HG03103 (cell line): Measurements from ENCODE around the gene FAT2.
"Not testable (repeated sequence)": the region's sequence is repeated elsewhere in the genome, so short reads cannot be mapped to it uniquely, and the experiment has no call there.

Experiments used
- ATAC-seq: cut with Tn5 transposase; IDR thresholded peaks from one replicate; pipeline ENCODE4 v1.9.1; 2021; ENCODE audit warnings: low read depth; ENCODE audit not compliant: unreplicated experiment

The FAT2 gene

DNA sequence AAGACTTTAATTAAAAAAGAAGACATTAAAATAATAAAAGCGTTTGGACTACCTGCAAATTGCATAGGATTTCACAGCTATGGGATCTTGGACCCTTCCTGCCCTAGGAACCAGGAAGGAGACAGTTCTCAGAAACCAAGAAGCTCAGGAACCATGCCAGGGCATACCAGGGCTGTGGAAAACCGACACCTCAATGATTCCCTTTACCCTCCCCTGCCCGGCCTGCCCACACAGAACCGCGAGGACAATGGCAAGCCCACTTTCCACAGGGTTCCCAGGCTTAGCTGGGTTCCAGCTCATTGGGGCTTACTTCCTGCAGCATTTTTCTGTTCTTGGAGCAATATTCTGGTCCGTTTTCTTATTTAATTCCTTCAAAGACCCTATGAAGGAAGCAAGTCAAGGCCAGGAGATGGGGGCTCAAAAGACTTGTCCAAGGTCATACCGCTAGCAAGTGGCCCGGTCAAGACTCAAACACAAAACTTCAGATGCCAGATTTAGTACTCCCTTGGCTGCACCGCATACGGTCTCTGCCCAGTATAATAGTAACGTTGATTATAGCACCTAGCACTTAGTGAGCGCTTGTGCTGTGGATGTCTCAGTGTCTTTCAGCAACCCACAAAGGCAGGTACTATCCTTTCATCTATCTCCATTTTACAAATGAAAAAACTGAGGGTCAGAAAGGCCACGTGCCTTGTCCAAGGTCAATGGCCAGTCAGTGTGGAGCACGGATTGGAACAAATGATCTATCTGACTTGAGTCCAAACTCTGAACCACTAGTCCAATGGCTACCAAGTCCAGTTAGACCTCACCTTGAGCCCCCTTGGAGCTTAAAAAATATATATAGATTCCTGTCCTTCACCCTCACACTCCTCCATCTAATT, 6.8 kb downstream of the FAT2 start:
- ATAC-seq = no peak

GRCh38 chr5:151581812-151582583, 9.1 kb downstream of the FAT2 start:
- no peak for ATAC-seq

DNA sequence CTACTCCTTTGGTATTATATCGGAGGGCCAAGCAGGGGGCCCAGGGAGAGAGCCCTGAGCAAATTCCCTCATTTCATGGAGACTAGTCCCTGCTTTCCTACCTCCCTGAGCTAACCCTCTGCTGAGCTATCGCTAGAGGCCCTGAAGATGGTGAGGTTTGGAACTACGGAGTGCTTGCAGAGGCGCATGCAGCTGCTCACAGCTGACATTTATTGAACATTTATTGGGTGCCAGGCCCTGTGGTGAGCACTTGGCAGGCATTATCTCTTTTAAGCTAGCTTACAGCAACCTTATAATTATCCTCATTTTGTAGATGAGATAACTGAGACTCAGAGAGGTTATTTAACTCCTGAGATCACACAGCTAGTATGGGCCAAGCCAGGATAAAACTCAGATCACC, 9.8 kb downstream of the FAT2 start:
- ATAC-seq = no peak

GRCh38 chr5:151580858-151581257, 10.3 kb downstream of the FAT2 start:
- no peak for ATAC-seq

- ATAC-seq = no peak
These were observed 10.9 kb downstream of the FAT2 start for GRCh38 chr5:151580239-151580638.

- not testable (repeated sequence) for ATAC-seq
These were observed 12.0 kb downstream of the FAT2 start for GRCh38 chr5:151579146-151579545.

GRCh38 chr5:151578326-151579025, 12.7 kb downstream of the FAT2 start:
- ATAC-seq = no peak

- ATAC-seq = no peak
These were observed 13.6 kb downstream of the FAT2 start for GRCh38 chr5:151577566-151577965.

GRCh38 chr5:151574444-151574996, 16.6 kb downstream of the FAT2 start:
- ATAC-seq = no peak

DNA sequence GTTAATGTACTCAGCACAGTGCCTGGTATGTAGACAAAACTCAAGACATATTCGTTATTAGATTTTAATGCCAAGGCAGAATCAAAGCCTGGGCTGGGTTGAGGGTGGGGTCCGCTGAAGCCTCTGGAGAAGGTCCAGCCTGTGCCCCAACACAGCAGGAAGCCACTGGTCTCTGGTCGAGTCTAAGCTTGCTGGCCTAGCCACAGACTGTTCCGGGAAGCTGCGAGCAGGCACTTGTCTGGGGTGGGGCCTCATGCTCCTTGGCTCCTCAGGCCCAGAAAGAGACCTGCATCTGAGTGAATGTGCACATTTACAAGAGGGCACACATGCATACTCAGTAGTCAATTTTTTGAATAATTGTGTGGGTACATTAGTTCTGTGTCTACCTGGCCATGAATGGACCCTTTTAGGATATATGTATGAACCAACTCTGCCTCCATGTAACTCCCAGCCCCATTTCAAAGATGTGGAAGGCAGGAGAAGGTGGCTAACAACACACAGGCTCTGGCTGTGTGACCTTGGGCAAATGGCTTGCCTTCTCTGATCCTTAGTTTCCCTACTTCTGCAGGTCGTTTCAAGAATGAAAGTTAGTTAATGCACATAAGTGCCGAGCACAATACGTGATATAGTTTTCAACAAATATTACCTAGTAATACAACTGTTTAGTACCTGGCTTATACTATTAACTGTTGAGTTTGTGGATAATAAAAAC, 18.3 kb downstream of the FAT2 start:
- ATAC-seq = no peak

DNA sequence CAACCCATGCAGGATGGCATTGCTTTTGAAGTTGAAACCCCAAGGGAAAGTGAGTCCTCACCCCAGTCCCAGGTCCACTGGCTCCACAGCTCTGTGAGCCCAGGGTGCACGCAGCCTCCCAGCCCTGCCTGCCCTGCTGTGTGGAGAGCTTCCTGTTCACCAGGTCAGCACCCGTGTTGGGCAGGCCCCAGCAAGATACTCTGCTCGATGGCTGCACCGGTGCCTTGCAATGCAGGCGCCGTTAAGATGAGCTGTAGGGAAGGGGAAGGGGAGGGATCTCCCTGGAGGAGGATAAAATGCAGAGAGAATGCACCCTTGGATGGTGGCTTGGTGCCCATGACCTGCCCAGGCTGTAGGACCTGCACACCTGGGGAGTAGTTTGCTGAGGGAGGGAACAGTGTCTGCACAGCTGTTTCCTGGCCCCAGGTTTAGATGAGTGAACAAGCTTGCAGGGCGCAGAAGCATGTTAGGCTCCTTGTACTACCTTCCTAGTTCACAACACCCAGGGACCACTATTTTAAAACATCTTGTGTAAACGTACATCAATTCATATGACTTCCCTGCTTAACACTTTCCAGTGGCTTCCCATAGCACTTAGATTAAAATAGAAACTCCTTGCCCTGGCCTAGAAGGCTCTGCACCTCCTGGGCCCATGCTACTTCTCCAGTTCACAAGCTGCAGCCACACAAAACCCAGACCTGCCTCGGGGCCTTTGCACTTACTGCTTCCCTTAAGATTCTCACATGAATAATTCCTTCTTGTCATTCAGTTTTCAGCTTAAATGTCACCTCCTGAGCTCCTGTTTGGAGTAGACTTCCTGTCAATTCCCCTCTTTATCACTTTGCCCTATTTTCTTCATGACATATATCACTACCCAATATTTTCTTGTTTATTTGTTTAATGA, 19.6 kb downstream of the FAT2 start:
- no peak for ATAC-seq

- no peak for ATAC-seq
These were observed 20.4 kb downstream of the FAT2 start for GRCh38 chr5:151570512-151571269.

DNA sequence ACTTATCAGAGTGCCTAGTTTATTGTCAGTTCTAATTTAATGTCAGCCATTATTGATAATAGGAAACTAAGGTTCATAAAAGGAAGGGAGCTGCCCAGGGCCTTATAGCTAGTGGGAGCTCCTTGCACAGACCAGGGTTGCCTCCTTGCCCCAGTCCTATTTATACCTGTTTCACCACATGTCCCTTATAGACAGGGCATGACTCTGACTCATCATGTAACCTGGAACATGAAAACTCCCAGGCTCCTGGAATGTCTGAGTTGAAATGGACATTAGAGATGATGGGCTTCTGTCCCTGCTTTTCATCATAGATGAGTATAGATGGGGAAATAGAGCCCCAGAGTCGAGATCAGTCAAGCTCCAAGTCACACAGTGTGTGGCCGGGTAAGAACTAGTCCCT, 21.1 kb downstream of the FAT2 start:
- ATAC-seq = no peak

DNA sequence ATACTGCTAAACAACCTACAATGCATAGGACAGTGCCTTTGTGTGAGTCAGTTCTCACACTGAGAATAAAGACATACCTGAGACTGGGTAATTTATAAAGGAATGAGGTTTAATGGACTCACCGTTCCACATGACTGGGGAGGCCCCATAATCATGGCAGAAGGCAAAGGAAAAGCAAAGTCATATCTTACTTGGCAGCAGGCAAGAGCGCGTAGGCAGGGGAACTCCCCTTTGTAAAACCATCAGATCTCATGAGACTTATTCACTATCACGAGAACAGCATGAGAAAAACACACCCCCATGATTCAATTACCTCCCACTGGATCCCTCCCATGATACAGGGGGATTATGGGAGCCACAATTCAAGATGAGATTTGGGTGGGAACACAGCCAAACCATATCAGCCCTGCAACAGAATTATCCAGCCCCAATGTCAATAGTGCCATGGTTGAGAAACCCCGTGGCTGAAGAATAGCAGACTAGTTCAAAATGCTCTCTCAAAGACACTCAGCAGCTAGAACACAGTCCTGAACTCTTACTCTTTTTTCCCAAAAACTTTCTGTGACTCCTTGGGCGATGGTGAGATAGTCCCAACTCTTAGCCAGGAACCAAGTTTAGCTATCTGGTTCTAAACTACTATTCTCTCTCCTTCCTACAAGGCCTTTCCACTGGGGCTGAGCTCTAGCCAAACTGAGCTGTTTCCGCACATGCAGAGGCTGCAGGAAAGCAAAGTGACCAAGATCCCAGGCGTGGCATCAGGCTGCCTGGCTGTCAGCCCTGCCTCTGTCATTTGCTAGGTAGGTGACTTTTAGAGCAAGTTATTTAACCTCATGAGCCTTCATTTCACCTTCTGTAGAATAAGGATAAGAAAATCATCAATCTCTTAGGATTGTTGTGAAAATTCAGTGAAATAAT, 21.7 kb downstream of the FAT2 start:
- no peak for ATAC-seq

DNA sequence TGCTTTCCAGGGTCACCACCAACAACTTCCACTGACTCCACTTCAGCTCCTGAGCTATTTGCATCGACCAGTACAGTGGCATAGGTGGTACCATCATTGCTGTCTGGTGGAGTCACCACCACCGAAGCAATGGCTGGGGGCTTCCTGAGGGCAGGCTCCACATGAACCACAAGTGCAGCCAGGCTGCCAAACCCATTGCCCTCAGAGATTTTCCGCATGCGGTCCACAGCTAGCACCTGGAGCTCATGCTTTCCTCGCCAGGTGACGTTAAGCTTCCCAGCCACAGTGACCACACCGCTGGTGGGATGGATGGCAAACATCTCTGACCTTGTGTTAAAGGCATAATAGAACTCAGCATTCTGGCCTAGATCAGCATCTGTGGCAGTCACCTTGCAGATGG, 23.1 kb downstream of the FAT2 start:
- no peak for ATAC-seq

DNA sequence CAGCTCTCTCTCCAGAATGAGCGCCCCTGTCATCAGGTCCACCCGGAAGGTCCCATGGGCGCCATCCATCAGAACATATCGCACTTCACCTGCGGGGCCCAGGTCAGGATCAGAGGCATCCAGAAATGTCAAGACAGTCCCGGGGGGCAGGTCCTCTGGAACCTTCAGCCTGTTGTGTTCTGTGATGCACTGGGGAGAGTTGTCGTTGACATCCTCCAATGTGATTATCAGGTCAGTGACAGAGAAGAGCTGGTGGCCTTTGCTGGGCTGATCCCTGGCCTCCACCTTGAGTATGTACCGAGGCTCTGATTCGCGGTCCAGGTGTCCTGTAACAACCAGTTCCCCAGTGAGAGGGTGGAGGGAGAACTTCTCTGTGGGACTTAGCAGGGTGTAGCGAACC, 25.2 kb downstream of the FAT2 start:
- no peak for ATAC-seq

- no peak for ATAC-seq
These were observed 29.0 kb downstream of the FAT2 start for GRCh38 chr5:151562019-151562707.
